Ovary (tissue), 3 donors: Measurements from ENCODE around the gene SAG.

Source experiments
- EP300 ChIP-seq: sonication (generic); formaldehyde crosslinking; IDR thresholded peaks from one replicate; pipeline ENCODE4 v1.6.1; 2017; ENCODE audit warnings: antibody characterized with exemption
- TF ChIP-seq, protein P1 (sequence below), 3 donors: fragments of 450-650 bp in 2 of 3; fragments of 200-600 bp in 1 of 3; IDR thresholded peaks; one replicate each; pipeline versions ENCODE4 v1.5.1 to v1.8.0; 2016 to 2022; ENCODE audit warnings: antibody characterized with exemption in 3 of 3, mild to moderate bottlenecking in 1 of 3
- donor health status: DM: no; HTN: no; CAD: no.

DNA sequence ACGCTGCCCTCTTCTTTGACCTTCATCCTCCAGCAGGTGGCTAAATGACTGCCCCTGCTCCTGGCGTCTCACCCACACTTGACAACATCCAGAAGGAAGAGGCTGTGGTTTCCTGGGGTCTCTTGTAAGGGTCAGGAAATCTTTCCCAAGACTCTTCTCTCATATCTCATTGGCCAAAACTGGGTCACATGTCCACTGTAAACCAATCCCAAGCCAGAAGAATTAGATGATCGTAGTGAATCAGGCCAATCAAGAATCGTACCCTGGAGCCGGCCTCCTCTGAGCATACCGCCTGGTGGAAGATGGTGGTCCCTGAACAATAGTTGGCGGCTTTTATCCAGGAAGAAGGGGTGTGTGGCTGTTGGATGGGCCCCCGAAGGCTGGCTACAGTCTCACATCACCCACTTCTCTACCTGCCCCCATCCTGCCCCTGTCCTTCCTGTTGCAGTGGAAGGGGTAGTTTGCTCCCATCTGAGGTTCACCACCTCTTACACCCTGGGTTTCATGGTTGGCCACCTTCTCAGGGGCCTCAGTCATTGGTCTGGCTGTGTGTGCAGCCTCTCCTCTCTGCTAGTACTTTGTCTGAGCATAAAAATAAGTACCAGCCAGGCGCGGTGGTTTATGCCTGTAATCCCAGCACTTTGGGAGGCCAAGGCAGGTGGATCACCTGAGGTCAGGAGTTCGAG is 3.8 kb downstream of the SAG start:
- TF ChIP-seq, protein P1, sequence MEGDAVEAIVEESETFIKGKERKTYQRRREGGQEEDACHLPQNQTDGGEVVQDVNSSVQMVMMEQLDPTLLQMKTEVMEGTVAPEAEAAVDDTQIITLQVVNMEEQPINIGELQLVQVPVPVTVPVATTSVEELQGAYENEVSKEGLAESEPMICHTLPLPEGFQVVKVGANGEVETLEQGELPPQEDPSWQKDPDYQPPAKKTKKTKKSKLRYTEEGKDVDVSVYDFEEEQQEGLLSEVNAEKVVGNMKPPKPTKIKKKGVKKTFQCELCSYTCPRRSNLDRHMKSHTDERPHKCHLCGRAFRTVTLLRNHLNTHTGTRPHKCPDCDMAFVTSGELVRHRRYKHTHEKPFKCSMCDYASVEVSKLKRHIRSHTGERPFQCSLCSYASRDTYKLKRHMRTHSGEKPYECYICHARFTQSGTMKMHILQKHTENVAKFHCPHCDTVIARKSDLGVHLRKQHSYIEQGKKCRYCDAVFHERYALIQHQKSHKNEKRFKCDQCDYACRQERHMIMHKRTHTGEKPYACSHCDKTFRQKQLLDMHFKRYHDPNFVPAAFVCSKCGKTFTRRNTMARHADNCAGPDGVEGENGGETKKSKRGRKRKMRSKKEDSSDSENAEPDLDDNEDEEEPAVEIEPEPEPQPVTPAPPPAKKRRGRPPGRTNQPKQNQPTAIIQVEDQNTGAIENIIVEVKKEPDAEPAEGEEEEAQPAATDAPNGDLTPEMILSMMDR (IDR thresholded peaks at IDR 0.05) = no peak
- no peak for TF ChIP-seq EP300
